GM12874 (cell line): ENCODE measurements around the gene FAM170B.

Source experiments
- TF ChIP-seq, protein P1 (sequence below): IDR thresholded peaks from 2 replicates; pipeline ENCODE4 v1.5.1; 2011; ENCODE audit warnings: low read depth, mild to moderate bottlenecking, control low read depth, low read length, moderate library complexity; ENCODE audit not compliant: insufficient read depth

Gene FAM170B

DNA sequence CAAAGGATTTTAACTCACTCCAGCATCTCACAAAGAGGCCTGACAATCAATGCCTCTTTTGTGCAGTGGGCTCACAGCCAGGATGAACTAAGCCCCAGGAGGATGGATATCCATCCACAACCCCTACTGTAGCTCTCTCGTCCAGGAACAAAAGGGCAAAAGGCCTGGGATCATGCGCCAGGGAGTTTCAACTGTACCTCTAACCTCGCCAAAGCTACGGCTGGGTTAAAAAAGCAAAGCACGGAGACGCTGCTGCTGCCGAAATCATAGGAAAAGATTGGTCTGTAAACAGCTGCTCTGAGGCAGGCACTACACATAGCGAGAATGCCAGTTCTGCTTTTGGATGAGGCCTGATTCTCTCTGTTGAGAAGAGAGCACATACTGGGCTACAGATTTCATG, 50.6 kb downstream of the FAM170B start:
- TF ChIP-seq, protein P1, sequence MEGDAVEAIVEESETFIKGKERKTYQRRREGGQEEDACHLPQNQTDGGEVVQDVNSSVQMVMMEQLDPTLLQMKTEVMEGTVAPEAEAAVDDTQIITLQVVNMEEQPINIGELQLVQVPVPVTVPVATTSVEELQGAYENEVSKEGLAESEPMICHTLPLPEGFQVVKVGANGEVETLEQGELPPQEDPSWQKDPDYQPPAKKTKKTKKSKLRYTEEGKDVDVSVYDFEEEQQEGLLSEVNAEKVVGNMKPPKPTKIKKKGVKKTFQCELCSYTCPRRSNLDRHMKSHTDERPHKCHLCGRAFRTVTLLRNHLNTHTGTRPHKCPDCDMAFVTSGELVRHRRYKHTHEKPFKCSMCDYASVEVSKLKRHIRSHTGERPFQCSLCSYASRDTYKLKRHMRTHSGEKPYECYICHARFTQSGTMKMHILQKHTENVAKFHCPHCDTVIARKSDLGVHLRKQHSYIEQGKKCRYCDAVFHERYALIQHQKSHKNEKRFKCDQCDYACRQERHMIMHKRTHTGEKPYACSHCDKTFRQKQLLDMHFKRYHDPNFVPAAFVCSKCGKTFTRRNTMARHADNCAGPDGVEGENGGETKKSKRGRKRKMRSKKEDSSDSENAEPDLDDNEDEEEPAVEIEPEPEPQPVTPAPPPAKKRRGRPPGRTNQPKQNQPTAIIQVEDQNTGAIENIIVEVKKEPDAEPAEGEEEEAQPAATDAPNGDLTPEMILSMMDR: no peak

DNA sequence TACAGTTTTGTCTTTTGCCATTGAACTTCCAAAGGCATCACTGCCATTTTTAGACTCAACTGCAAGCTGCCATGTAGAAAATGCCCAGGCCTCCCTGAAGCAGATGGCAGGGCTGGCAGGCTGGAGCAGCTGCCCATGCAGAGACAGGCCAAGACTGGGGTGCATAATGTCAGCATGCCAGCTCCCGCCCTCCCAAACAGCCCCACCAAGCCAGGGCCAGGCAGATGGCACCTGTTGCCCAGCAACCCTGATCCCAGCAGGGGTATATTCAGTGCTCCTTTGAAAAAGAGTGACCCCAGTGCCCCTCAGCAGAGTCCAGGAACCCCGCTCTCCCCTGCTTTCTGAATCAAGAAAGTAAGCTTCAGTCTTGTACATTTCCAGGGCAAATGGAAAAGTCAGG, 51.1 kb downstream of the FAM170B start:
- TF ChIP-seq, protein P1: no peak

DNA sequence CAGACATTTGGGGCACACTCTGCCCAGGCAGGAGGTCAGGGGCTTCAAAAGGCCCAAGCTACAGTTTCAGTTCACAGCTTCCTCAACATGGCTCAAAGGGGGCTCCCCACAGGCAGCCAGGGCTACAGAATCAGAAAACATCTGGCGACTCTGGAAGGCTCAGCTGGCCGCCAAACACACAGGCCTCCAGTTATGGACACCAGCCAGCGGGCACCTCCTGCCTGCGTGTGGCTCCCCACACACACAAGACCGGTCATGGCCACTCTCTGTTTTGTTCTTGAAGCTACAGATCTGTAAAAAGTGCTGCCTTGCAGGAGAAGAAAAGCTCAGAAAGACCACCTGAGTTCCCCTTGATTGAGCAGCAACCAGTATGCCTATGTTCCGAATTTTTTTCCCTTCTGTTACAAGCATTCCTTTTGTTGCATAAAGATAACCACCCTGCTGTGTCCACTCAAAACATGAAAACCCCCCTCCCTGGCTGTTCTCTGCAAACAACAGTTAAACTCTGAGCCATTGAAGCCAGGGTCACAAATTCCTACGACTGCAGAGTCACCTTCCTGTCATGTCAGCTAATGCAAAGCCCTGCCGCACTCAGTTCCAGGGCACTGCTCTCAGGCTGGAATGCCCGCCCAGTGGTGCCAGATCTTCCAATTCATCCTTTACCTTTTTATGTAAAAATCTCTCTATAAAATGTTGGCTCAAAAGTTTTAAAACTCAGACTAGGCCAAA, 52.1 kb downstream of the FAM170B start:
- TF ChIP-seq, protein P1: no peak
